HG03039 (cell line): Measurements from ENCODE around the gene BLCAP.

ENCODE experiments used
- ATAC-seq: cut with Tn5 transposase; IDR thresholded peaks from one replicate; pipeline ENCODE4 v1.9.1; 2021; ENCODE audit warnings: mild to moderate bottlenecking, moderate library complexity; ENCODE audit not compliant: unreplicated experiment

Gene BLCAP

GRCh38 chr20:37530696-37531095 lies 3.0 kb upstream of the BLCAP start:
- no peak for ATAC-seq

- no peak for ATAC-seq
Measured at GRCh38 chr20:37529968-37530600, 2.4 kb upstream of the BLCAP start.

GRCh38 chr20:37529214-37529967 lies 1.7 kb upstream of the BLCAP start:
- no peak for ATAC-seq

GRCh38 chr20:37528446-37529213 lies 954 bp upstream of the BLCAP start:
- ATAC-seq: no peak

- ATAC-seq: no peak
Measured at GRCh38 chr20:37526839-37527637, 638 bp downstream of the BLCAP start.

GRCh38 chr20:37526238-37526838 lies 1.3 kb downstream of the BLCAP start:
- ATAC-seq: no peak

- ATAC-seq: no peak
Measured at GRCh38 chr20:37525810-37526209, 1.9 kb downstream of the BLCAP start.

GRCh38 chr20:37524859-37525708 lies 2.6 kb downstream of the BLCAP start:
- no peak for ATAC-seq

GRCh38 chr20:37523911-37524700 lies 3.6 kb downstream of the BLCAP start:
- ATAC-seq: no peak

- no peak for ATAC-seq
Measured at GRCh38 chr20:37523012-37523391, 4.7 kb downstream of the BLCAP start.

GRCh38 chr20:37522260-37523011 lies 5.2 kb downstream of the BLCAP start:
- no peak for ATAC-seq

- ATAC-seq: no peak
Measured at GRCh38 chr20:37521061-37521771, 6.5 kb downstream of the BLCAP start, which contains the start of gene NNAT. Gene NNAT (plus strand): TSS chr20:37521250. CDS start chr20:37521332, 82 bp downstream.

- ATAC-seq: no peak
Measured at GRCh38 chr20:37520419-37520955, 7.2 kb downstream of the BLCAP start.

- ATAC-seq: no peak
Measured at GRCh38 chr20:37519508-37520418, 7.9 kb downstream of the BLCAP start.

GRCh38 chr20:37518606-37519507 lies 8.8 kb downstream of the BLCAP start:
- no peak for ATAC-seq
